GM12875 (cell line): ENCODE data around the gene ATF5.

Experiments
- H3K4me3 ChIP-seq: one replicate; pipeline ENCODE4 v1.5.1; 2011; ENCODE audit warnings: low read depth, low read length, control low read depth
- TF ChIP-seq, protein P1 (sequence below): IDR thresholded peaks from 2 replicates; pipeline ENCODE4 v1.5.1; 2011; ENCODE audit warnings: low read depth, mild to moderate bottlenecking, control low read depth, inconsistent platforms, low read length, moderate library complexity, borderline replicate concordance; ENCODE audit not compliant: insufficient read depth

Gene ATF5

DNA sequence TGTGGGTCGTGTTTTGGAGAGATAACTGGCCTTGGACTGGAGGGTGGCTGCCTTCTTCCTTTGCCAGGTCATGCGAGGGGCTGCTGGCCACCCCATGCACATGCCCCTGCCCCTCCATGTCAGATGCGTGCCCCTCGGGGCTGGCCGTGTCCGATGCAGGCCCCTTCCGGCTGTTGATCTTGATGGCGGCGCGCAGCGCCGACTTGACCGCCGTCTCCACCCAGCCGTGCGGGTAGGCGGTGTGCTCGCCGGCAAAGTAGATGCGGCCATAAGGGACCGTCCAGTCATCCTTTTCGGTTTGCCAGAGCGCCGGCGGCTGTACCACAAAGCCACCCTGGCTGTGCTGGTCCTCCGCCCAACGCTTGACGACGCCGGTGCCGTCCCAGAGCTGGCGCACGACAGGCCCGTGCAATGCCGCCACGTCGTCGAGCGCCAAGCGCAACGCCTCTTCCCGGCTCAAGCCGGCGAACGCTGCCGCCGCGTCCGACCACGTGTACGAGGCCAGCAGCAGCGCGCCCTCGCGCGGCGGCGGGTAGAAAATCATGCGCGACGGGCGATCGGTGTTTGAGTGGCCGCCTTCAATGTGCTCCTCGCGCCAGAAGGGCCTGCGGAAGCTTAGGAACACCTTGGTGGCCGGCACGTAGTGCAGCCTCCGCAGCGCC lies 39.2 kb upstream of the ATF5 start:
- no peak overlapping the region for H3K4me3 ChIP-seq
- TF ChIP-seq, protein P1, sequence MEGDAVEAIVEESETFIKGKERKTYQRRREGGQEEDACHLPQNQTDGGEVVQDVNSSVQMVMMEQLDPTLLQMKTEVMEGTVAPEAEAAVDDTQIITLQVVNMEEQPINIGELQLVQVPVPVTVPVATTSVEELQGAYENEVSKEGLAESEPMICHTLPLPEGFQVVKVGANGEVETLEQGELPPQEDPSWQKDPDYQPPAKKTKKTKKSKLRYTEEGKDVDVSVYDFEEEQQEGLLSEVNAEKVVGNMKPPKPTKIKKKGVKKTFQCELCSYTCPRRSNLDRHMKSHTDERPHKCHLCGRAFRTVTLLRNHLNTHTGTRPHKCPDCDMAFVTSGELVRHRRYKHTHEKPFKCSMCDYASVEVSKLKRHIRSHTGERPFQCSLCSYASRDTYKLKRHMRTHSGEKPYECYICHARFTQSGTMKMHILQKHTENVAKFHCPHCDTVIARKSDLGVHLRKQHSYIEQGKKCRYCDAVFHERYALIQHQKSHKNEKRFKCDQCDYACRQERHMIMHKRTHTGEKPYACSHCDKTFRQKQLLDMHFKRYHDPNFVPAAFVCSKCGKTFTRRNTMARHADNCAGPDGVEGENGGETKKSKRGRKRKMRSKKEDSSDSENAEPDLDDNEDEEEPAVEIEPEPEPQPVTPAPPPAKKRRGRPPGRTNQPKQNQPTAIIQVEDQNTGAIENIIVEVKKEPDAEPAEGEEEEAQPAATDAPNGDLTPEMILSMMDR = peak; percentile 80

DNA sequence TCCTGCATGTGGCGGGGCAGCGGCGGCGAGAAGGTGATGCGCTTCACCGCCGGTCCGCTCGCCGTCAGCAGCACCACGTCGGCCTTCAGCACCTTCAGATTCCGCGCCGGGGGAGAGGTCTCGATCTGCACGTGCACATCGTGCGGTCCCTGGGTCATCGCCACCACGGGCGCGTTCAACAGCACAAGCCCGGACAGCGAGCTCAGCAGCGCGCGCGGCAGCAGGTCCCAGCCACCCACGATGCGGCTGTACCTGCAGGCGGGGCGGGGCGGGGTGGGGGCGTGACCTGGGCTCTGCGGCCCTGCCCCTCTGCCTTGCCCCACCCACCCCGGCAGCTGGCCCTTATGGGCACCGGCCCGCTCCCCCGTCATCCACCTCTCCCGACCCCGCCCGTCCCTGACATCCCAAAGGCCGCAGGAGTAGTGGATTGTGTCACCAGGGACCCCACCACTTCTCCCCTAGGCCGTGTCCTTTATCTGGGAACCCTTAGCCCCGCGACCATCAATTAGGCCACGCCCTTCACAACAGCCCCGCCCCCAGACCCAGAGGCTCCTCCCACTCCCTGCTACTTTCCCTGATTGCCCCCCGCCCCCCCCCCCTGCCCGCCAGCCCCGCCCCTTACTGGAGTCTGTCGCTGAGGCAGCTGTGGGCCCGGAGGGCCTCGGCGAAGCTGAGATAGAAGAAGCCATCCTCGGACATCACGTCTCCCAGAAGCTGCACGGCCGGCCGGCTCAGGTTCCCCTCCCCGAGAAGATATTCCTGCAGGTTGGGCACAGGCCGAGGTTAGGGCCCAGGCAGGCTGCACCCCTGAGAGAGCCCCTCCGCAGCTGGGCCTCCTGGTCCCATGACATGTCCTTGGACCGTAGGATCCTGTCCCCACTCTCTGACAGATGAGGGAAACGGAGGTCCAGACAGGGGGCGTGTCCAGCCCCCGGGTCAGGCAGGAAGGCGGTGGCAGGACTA lies 38.4 kb upstream of the ATF5 start:
- H3K4me3 ChIP-seq = no peak overlapping the region
- TF ChIP-seq, protein P1 = no peak

- no peak overlapping the region for H3K4me3 ChIP-seq
- TF ChIP-seq, protein P1 = no peak
Measured at GRCh38 chr19:49891393-49891792, 37.6 kb upstream of the ATF5 start.

DNA sequence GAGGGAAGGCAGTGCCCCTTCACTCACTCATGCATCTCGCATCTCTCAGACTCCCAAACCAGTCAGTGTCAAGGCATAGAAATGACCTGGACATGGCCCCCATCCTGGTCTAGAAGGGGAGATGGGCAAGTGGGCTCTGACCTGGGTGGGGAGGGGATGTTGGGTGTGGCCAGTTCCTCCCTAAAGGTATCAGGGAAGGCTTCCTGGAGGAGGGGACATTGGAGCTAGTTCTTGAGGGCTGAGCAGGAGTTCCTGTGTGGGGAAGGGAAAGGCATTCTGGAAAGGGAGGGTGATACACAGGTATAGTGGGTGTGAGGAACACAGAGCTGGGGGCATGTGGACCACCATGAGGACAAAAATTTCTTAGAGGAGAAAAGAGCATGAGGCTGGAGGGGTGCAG lies 36.3 kb upstream of the ATF5 start:
- no peak overlapping the region for H3K4me3 ChIP-seq
- TF ChIP-seq, protein P1 = no peak

- TF ChIP-seq, protein P1 = no peak
- no peak overlapping the region for H3K4me3 ChIP-seq
Measured at GRCh38 chr19:49894011-49894664, 34.9 kb upstream of the ATF5 start.

DNA sequence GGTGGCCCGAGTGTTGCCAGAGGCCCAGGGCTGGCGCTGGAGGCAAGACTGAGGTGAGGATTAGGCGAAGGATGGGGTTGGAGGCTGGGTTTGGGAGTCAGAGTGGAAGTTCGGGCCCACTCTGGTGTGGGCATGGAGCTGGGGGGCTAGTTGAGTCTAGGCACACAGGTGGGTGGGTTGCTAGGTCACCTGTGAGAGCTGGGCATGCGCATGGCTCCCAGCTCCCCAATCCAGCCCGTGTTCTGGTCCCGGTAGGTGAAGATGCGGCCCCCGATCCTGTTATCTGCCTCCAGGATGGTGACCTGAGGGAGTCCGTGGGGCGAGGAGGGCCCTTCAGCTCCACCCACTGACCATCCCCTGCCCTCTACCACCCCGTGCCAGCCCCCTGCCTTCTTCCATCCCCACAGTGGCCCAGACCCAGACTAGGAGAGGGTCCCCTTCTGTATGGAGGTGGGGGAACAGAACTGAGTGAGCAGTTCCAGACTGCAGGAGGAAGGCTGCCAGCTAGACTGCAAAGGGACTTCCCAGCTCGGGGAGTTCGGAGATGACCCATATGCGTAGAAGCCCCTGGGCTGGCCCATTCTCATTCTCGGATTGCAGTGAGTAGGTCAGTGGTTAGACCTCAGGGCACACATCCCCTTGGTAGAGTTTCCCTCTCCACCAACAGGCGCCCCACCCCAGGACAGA lies 34.0 kb upstream of the ATF5 start:
- H3K4me3 ChIP-seq = peak overlapping the region; percentile 76

More for the DNA sequence above, 34.0 kb upstream of the ATF5 start:
- TF ChIP-seq, protein P1 = no peak
